Astrocyte (in vitro differentiated cells and primary cell): ENCODE results near the gene CDT1. TPM values are rescaled to one million over a fixed set of nuclear protein-coding genes. Genes with fewer than 3 reads are reported as not detected.

ENCODE experiments used
- DNase-seq: peaks from one replicate; pipeline ENCODE4 v3.0.0-alpha.2; 2010; ENCODE audit warnings: low read depth
- FAIRE-seq: peaks from 2 replicates; lab custom pipeline; 2011; peaks lifted over from hg19 to GRCh38; lab: Jason Lieb, UNC
- H2AFZ ChIP-seq: 2 replicates; pipeline ENCODE4 v1.6.0; 2012; ENCODE audit warnings: low read depth, low read length, inconsistent platforms
- H3K27ac ChIP-seq: 2 replicates; pipeline ENCODE4 v1.5.1; 2011; ENCODE audit warnings: low read depth, low read length, inconsistent platforms
- H3K27me3 ChIP-seq: 2 replicates; pipeline ENCODE4 v1.6.0; 2011; ENCODE audit warnings: low read length, inconsistent platforms; ENCODE audit not compliant: insufficient read depth
- H3K36me3 ChIP-seq: 2 replicates; pipeline ENCODE4 v1.5.1; 2011; ENCODE audit warnings: low read length, inconsistent platforms; ENCODE audit not compliant: insufficient read depth
- H3K4me1 ChIP-seq: 2 replicates; pipeline ENCODE4 v1.5.1; 2011; ENCODE audit warnings: low read length, inconsistent platforms; ENCODE audit not compliant: insufficient read depth
- H3K4me2 ChIP-seq: 2 replicates; pipeline ENCODE4 v1.6.0; 2012; ENCODE audit warnings: low read length, inconsistent platforms
- H3K4me3 ChIP-seq: 2 replicates; pipeline ENCODE4 v1.5.1; 2011; ENCODE audit warnings: low read depth, mild to moderate bottlenecking, low read length, inconsistent platforms; ENCODE audit not compliant: insufficient read depth
- H3K79me2 ChIP-seq: 2 replicates; pipeline ENCODE4 v1.6.0; 2012; ENCODE audit warnings: mild to moderate bottlenecking, low read length, inconsistent platforms; ENCODE audit not compliant: insufficient read depth
- H3K9ac ChIP-seq: 2 replicates; pipeline ENCODE4 v1.6.0; 2012; ENCODE audit warnings: mild to moderate bottlenecking, low read length, inconsistent platforms
- H3K9me3 ChIP-seq: 2 replicates; pipeline ENCODE4 v1.5.1; 2012; ENCODE audit warnings: low read depth, mild to moderate bottlenecking, low read length, inconsistent platforms; ENCODE audit not compliant: insufficient read depth
- H4K20me1 ChIP-seq: 2 replicates; pipeline ENCODE4 v1.6.0; 2012; ENCODE audit warnings: low read length, inconsistent platforms; ENCODE audit not compliant: insufficient read depth
- H3K27ac Mint-ChIP-seq: one replicate; pipeline ENCODE4 v1.8.0; 2021; ENCODE audit warnings: mild to moderate bottlenecking, mixed read lengths; ENCODE audit not compliant: unreplicated experiment
- H3K27me3 Mint-ChIP-seq: one replicate; pipeline ENCODE4 v1.8.0; 2021; ENCODE audit warnings: low read depth, mixed read lengths; ENCODE audit not compliant: unreplicated experiment
- H3K36me3 Mint-ChIP-seq: one replicate; pipeline ENCODE4 v1.8.0; 2021; ENCODE audit warnings: low read depth, mixed read lengths; ENCODE audit not compliant: unreplicated experiment
- H3K4me1 Mint-ChIP-seq: one replicate; pipeline ENCODE4 v1.8.0; 2021; ENCODE audit warnings: low read depth, mixed read lengths; ENCODE audit not compliant: unreplicated experiment
- H3K4me3 Mint-ChIP-seq: one replicate; pipeline ENCODE4 v1.8.0; 2021; ENCODE audit warnings: mild to moderate bottlenecking, moderate library complexity, mixed read lengths; ENCODE audit not compliant: unreplicated experiment
- H3K9me3 Mint-ChIP-seq: one replicate; pipeline ENCODE4 v1.8.0; 2021; ENCODE audit warnings: mild to moderate bottlenecking, mixed read lengths; ENCODE audit not compliant: unreplicated experiment
- EZH2 ChIP-seq: IDR thresholded peaks from 2 replicates; pipeline ENCODE4 v1.6.1; 2012; ENCODE audit warnings: mild to moderate bottlenecking, low read length, inconsistent platforms; ENCODE audit not compliant: insufficient read depth
- total RNA-seq: library from RNA; stranded (reverse); gene quantifications from 2 replicates; pipeline ENCODE4 v1.2.1, GENCODE V29; 2021
- TF ChIP-seq, protein P1 (sequence below): IDR thresholded peaks from 2 replicates; pipeline ENCODE4 v1.5.1; 2011; ENCODE audit warnings: low read depth, mild to moderate bottlenecking, inconsistent platforms, low read length, moderate library complexity; ENCODE audit not compliant: insufficient read depth

The CDT1 gene
- total RNA-seq, 1 donor from 2014 or later: 4.7 TPM

DNA sequence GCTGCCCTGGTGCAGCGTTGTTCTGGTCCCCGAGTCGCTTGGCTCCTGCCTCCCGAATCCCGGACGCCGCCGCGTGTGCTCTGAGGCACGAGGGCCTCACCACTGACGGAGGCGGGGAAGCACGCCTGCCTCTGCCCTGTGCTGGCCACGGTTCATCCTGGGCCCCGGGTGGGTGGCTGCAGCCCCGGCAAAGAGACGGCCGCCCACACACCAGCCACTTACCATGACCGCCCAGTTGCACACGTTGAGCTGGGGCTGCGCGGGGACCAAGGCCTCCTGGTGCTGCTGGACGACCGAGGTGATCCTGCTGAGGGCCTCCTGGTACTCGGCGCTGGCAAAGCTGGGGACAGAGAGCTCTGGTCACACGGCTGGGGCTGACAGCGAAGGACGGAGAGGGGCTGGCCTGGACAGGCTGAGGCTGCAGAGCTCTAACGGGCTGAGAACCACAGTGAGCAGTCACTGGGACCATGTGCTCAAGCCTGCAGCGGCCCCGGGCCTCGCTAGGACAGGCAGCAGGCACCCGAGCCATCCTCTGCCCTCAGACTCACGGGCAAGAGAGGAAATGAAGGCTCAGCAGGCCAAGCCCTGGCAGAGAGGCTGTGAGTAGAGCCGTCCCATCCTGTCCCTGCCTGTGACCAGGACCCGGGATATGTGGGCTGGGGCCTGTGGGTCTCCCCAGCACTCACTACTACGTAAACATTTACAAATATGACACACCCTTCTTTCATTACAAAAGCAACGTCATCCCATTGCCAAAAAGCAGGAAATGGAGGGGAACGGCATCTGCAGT lies 14.4 kb downstream of the CDT1 start:
- no peaks in the 10 kb centered on the region for H3K4me1 Mint-ChIP-seq
- no peaks in the 10 kb centered on the region for H3K27me3 Mint-ChIP-seq
- no peak overlapping the region for H3K4me3 ChIP-seq
- no peaks in the 10 kb centered on the region for H3K4me1 ChIP-seq
- no peaks in the 10 kb centered on the region for H3K9me3 ChIP-seq
- peaks cover 5% of the 10 kb centered on the region for H3K36me3 Mint-ChIP-seq
- no peaks in the 10 kb centered on the region for H3K79me2 ChIP-seq
- no peak for DNase-seq
- H2AFZ ChIP-seq: no peak overlapping the region
- H4K20me1 ChIP-seq: no peaks in the 10 kb centered on the region
- H3K4me3 Mint-ChIP-seq: no peak overlapping the region
- H3K27ac Mint-ChIP-seq: no peak overlapping the region
- H3K4me2 ChIP-seq: no peak overlapping the region
- no peaks in the 10 kb centered on the region for H3K9me3 Mint-ChIP-seq
- H3K9ac ChIP-seq: no peak overlapping the region
- H3K27me3 ChIP-seq: no peaks in the 10 kb centered on the region
- no peak for FAIRE-seq
- TF ChIP-seq, protein P1, sequence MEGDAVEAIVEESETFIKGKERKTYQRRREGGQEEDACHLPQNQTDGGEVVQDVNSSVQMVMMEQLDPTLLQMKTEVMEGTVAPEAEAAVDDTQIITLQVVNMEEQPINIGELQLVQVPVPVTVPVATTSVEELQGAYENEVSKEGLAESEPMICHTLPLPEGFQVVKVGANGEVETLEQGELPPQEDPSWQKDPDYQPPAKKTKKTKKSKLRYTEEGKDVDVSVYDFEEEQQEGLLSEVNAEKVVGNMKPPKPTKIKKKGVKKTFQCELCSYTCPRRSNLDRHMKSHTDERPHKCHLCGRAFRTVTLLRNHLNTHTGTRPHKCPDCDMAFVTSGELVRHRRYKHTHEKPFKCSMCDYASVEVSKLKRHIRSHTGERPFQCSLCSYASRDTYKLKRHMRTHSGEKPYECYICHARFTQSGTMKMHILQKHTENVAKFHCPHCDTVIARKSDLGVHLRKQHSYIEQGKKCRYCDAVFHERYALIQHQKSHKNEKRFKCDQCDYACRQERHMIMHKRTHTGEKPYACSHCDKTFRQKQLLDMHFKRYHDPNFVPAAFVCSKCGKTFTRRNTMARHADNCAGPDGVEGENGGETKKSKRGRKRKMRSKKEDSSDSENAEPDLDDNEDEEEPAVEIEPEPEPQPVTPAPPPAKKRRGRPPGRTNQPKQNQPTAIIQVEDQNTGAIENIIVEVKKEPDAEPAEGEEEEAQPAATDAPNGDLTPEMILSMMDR: no peak
- no peak for TF ChIP-seq EZH2
- no peak overlapping the region for H3K27ac ChIP-seq
- H3K36me3 ChIP-seq: no peaks in the 10 kb centered on the region

DNA sequence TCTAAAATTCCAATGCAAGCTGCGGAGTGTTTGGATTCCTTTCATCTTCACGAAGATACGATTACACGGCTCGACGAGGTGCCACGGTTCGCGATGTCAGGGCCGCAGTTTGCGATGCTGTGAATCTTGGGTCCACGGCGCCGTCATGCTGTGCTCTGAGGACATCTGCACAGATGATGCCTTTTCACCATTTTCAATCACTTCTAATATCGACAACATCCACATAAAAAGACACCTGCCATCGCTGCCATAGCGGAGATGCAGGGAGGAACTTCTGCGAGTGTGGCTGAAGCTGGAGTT lies 14.9 kb downstream of the CDT1 start:
- FAIRE-seq (no peak), DNase-seq (no peak)
- no peak overlapping the region for H3K4me2 ChIP-seq
- H3K9me3 Mint-ChIP-seq: no peaks in the 10 kb centered on the region
- no peaks in the 10 kb centered on the region for H4K20me1 ChIP-seq
- H3K9me3 ChIP-seq: no peaks in the 10 kb centered on the region
- no peaks in the 10 kb centered on the region for H3K27me3 Mint-ChIP-seq
- no peak overlapping the region for H3K27ac ChIP-seq
- no peaks in the 10 kb centered on the region for H3K27me3 ChIP-seq
- H3K4me1 ChIP-seq: no peaks in the 10 kb centered on the region
- H3K4me3 ChIP-seq: no peak overlapping the region
- H3K4me1 Mint-ChIP-seq: no peaks in the 10 kb centered on the region
- no peak overlapping the region for H2AFZ ChIP-seq
- H3K79me2 ChIP-seq: no peaks in the 10 kb centered on the region
- no peak overlapping the region for H3K27ac Mint-ChIP-seq
- H3K36me3 ChIP-seq: no peaks in the 10 kb centered on the region
- H3K36me3 Mint-ChIP-seq: peaks cover 6% of the 10 kb centered on the region
- no peak overlapping the region for H3K4me3 Mint-ChIP-seq
- no peak overlapping the region for H3K9ac ChIP-seq
- no peak for TF ChIP-seq EZH2
- TF ChIP-seq, protein P1: no peak

DNA sequence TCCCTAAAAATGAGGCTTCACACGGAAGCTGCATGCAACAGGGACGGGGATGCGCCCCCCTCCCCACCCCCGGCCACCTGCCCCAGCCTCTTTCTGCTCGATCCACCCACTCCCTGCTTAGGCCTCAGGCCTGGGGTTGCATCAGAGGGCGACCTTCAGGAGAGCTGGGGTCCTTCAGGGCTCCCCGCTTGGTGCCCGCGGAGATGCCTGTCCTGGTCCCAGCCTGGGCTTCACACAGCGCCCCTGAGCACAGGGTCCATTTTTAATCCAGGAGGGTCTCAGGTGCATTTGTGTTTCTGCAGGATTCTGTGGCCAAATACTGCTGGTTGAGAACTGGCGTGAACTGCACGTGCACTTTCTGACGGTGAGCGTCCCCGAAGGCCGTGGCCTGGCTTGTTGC lies 15.5 kb downstream of the CDT1 start:
- Mint-ChIP-seq H3K27ac (no peak overlapping the region), H3K27me3 (no peaks in the 10 kb centered on the region), H3K9me3 (no peaks in the 10 kb centered on the region), H3K4me3 (no peak overlapping the region), H3K36me3 (peaks cover 6% of the 10 kb centered on the region), H3K4me1 (no peaks in the 10 kb centered on the region)
- TF ChIP-seq, protein P1: no peak
- TF ChIP-seq EZH2: no peak
- no peak overlapping the region for H3K9ac ChIP-seq
- H3K4me3 ChIP-seq: no peak overlapping the region
- DNase-seq: no peak
- no peaks in the 10 kb centered on the region for H3K4me1 ChIP-seq
- no peaks in the 10 kb centered on the region for H3K36me3 ChIP-seq
- H3K79me2 ChIP-seq: no peaks in the 10 kb centered on the region
- H4K20me1 ChIP-seq: no peaks in the 10 kb centered on the region
- FAIRE-seq: no peak
- no peaks in the 10 kb centered on the region for H3K9me3 ChIP-seq
- H3K27ac ChIP-seq: no peak overlapping the region
- no peaks in the 10 kb centered on the region for H3K27me3 ChIP-seq
- H2AFZ ChIP-seq: no peak overlapping the region
- no peak overlapping the region for H3K4me2 ChIP-seq
